HG03457 (cell line): ENCODE measurements around the gene SLC39A10.
"Not testable (repeated sequence)": the region's sequence is repeated elsewhere in the genome, so short reads cannot be mapped to it uniquely, and the experiment has no call there.

Experiments used
- ATAC-seq: cut with Tn5 transposase; IDR thresholded peaks from one replicate; pipeline ENCODE4 v1.9.1; 2021; ENCODE audit warnings: moderate number of reproducible peaks; ENCODE audit not compliant: unreplicated experiment

Gene SLC39A10

GRCh38 chr2:195671563-195671962 lies 14.5 kb downstream of the SLC39A10 start:
- no peak for ATAC-seq

GRCh38 chr2:195672674-195673073 lies 15.6 kb downstream of the SLC39A10 start:
- ATAC-seq: no peak

GRCh38 chr2:195674491-195675221 lies 17.6 kb downstream of the SLC39A10 start:
- ATAC-seq: no peak

- ATAC-seq: no peak
Measured at GRCh38 chr2:195675783-195676427, 18.9 kb downstream of the SLC39A10 start.

GRCh38 chr2:195677290-195677689 lies 20.3 kb downstream of the SLC39A10 start:
- ATAC-seq: no peak

- no peak for ATAC-seq
Measured at GRCh38 chr2:195677884-195678283, 20.9 kb downstream of the SLC39A10 start.

GRCh38 chr2:195682077-195682476 lies 25.1 kb downstream of the SLC39A10 start:
- ATAC-seq: no peak

- ATAC-seq: no peak
Measured at GRCh38 chr2:195683174-195683573, 26.1 kb downstream of the SLC39A10 start.

GRCh38 chr2:195686564-195686963 lies 29.5 kb downstream of the SLC39A10 start:
- no peak for ATAC-seq

GRCh38 chr2:195687320-195688086 lies 30.5 kb downstream of the SLC39A10 start:
- no peak for ATAC-seq

GRCh38 chr2:195692531-195692930 lies 35.5 kb downstream of the SLC39A10 start:
- ATAC-seq: not testable (repeated sequence)

- ATAC-seq: no peak
Measured at GRCh38 chr2:195694553-195694952, 37.5 kb downstream of the SLC39A10 start.

- no peak for ATAC-seq
Measured at GRCh38 chr2:195695002-195695631, 38.1 kb downstream of the SLC39A10 start.

GRCh38 chr2:195696012-195696411 lies 39.0 kb downstream of the SLC39A10 start:
- ATAC-seq: no peak

- no peak for ATAC-seq
Measured at GRCh38 chr2:195697681-195698220, 40.7 kb downstream of the SLC39A10 start.

- no peak for ATAC-seq
Measured at GRCh38 chr2:195700480-195700879, 43.5 kb downstream of the SLC39A10 start.

- no peak for ATAC-seq
Measured at GRCh38 chr2:195706161-195706900, 49.3 kb downstream of the SLC39A10 start.

- no peak for ATAC-seq
Measured at GRCh38 chr2:195709901-195710806, 53.1 kb downstream of the SLC39A10 start.

- ATAC-seq: peak; percentile 90
Measured at GRCh38 chr2:195711478-195711877, 54.5 kb downstream of the SLC39A10 start.
